Activated naive CD8-positive, alpha-beta T cell treated with anti-CD3 and anti-CD28 coated beads for 36 hours (primary cell): Measurements from ENCODE around the gene ZNF611. TPM values are rescaled to one million over a fixed set of nuclear protein-coding genes. Genes with fewer than 3 reads are reported as not detected.
A peak's percentile ranks its signal among the peaks of the same experiment; 100 is the strongest.
"Not testable (repeated sequence)": the region's sequence is repeated elsewhere in the genome, so short reads cannot be mapped to it uniquely, and the experiment has no call there.

Source experiments
- DNase-seq: peaks from one replicate; pipeline ENCODE4 v3.0.0; 2021
- H3K27ac Mint-ChIP-seq: one replicate; pipeline ENCODE4 v1.8.0; 2022; ENCODE audit warnings: mild to moderate bottlenecking, moderate library complexity, mixed read lengths
- H3K27me3 Mint-ChIP-seq: one replicate; pipeline ENCODE4 v1.8.0; 2022; ENCODE audit warnings: mild to moderate bottlenecking, mixed read lengths
- H3K36me3 Mint-ChIP-seq: one replicate; pipeline ENCODE4 v1.8.0; 2021; ENCODE audit warnings: mild to moderate bottlenecking, mixed read lengths
- H3K4me1 Mint-ChIP-seq: one replicate; pipeline ENCODE4 v1.8.0; 2021; ENCODE audit warnings: mixed read lengths
- H3K4me3 Mint-ChIP-seq: one replicate; pipeline ENCODE4 v1.8.0; 2022; ENCODE audit warnings: mild to moderate bottlenecking, moderate library complexity, mixed read lengths
- H3K9me3 Mint-ChIP-seq: one replicate; pipeline ENCODE4 v1.8.0; 2022; ENCODE audit warnings: mixed read lengths
- total RNA-seq, 2 experiments: library from RNA; stranded (reverse); gene quantifications; one replicate each; pipeline ENCODE4 v1.2.3, GENCODE V29; 2021

ZNF611 gene
- 10 to 100 TPM; 15.1 to 15.9 TPM for total RNA-seq

GRCh38 chr19:52734893-52735661 lies at the start of gene ZNF611:
Gene ZNF611, minus strand, starts transcription at chr19:52735044. Its CDS starts 19,150 bp downstream, at chr19:52715894.
- H3K27ac Mint-ChIP-seq: peak within 1 kb of the TSS; percentile 91
- peak within 1 kb of the TSS; percentile 86 for H3K4me3 Mint-ChIP-seq
- no peaks in the 10 kb centered on the region for H3K9me3 Mint-ChIP-seq
- H3K27me3 Mint-ChIP-seq: no peaks in the 10 kb centered on the region
- H3K36me3 Mint-ChIP-seq: peaks cover 19% of the 10 kb centered on the region
- peak; percentile 97 for DNase-seq
- H3K4me1 Mint-ChIP-seq: peaks cover 18% of the 10 kb centered on the region

GRCh38 chr19:52782864-52783263 lies 48.0 kb upstream of the ZNF611 start:
- H3K4me3 Mint-ChIP-seq, H3K27me3 Mint-ChIP-seq, H3K27ac Mint-ChIP-seq, DNase-seq: not testable (repeated sequence)
- Mint-ChIP-seq H3K4me1 (peaks cover 40% of the 10 kb centered on the region), H3K9me3 (peaks cover 27% of the 10 kb centered on the region), H3K36me3 (peaks cover 74% of the 10 kb centered on the region)

- DNase-seq: peak; percentile 52
- Mint-ChIP-seq H3K27ac (no peak overlapping the region), H3K9me3 (peaks cover 22% of the 10 kb centered on the region), H3K4me1 (peaks cover 17% of the 10 kb centered on the region), H3K36me3 (peaks cover 93% of the 10 kb centered on the region), H3K27me3 (no peaks in the 10 kb centered on the region), H3K4me3 (no peak overlapping the region)
Measured at GRCh38 chr19:52778811-52779210, 44.0 kb upstream of the ZNF611 start.

GRCh38 chr19:52756447-52756846 lies 21.6 kb upstream of the ZNF611 start:
- not testable (repeated sequence) for H3K27ac Mint-ChIP-seq

GRCh38 chr19:52749780-52750179 lies 14.9 kb upstream of the ZNF611 start:
- H3K36me3 Mint-ChIP-seq: peaks cover 10% of the 10 kb centered on the region
- no peak overlapping the region for H3K4me3 Mint-ChIP-seq
- H3K4me1 Mint-ChIP-seq: no peaks in the 10 kb centered on the region
- H3K9me3 Mint-ChIP-seq: no peaks in the 10 kb centered on the region
- H3K27ac Mint-ChIP-seq: no peak overlapping the region
- no peak for DNase-seq
- H3K27me3 Mint-ChIP-seq: no peaks in the 10 kb centered on the region

More at GRCh38 chr19:52756447-52756846, 21.6 kb upstream of the ZNF611 start:
- H3K4me3 Mint-ChIP-seq, DNase-seq, H3K27me3 Mint-ChIP-seq, H3K4me1 Mint-ChIP-seq: not testable (repeated sequence)
- Mint-ChIP-seq H3K9me3 (peaks cover 18% of the 10 kb centered on the region), H3K36me3 (peaks cover 19% of the 10 kb centered on the region)

GRCh38 chr19:52748336-52748950 lies 13.6 kb upstream of the ZNF611 start:
- H3K4me1 Mint-ChIP-seq: no peaks in the 10 kb centered on the region
- no peak for DNase-seq

GRCh38 chr19:52745919-52746318 lies 11.1 kb upstream of the ZNF611 start:
- not testable (repeated sequence) for H3K4me3 Mint-ChIP-seq, H3K27ac Mint-ChIP-seq, H3K36me3 Mint-ChIP-seq, H3K27me3 Mint-ChIP-seq, H3K9me3 Mint-ChIP-seq, DNase-seq
- H3K4me1 Mint-ChIP-seq: peaks cover 13% of the 10 kb centered on the region

More at GRCh38 chr19:52748336-52748950, 13.6 kb upstream of the ZNF611 start:
- peaks cover 2% of the 10 kb centered on the region for H3K36me3 Mint-ChIP-seq
- H3K27me3 Mint-ChIP-seq: no peaks in the 10 kb centered on the region
- H3K27ac Mint-ChIP-seq: no peak overlapping the region
- no peaks in the 10 kb centered on the region for H3K9me3 Mint-ChIP-seq
- H3K4me3 Mint-ChIP-seq: no peak overlapping the region

- DNase-seq: no peak
- H3K27ac Mint-ChIP-seq: no peak overlapping the region
- H3K27me3 Mint-ChIP-seq: no peaks in the 10 kb centered on the region
- no peaks in the 10 kb centered on the region for H3K9me3 Mint-ChIP-seq
- H3K36me3 Mint-ChIP-seq: no peaks in the 10 kb centered on the region
- no peak overlapping the region for H3K4me3 Mint-ChIP-seq
- peaks cover 13% of the 10 kb centered on the region for H3K4me1 Mint-ChIP-seq
Measured at GRCh38 chr19:52743091-52743490, 8.2 kb upstream of the ZNF611 start.

- Mint-ChIP-seq H3K27ac (peak overlapping the region; percentile 26), H3K4me3 (no peak overlapping the region), H3K36me3 (no peaks in the 10 kb centered on the region)
Measured at GRCh38 chr19:52742516-52742915, 7.7 kb upstream of the ZNF611 start.

GRCh38 chr19:52741951-52742485 lies 7.2 kb upstream of the ZNF611 start:
- no peaks in the 10 kb centered on the region for H3K9me3 Mint-ChIP-seq

More at GRCh38 chr19:52742516-52742915, 7.7 kb upstream of the ZNF611 start:
- Mint-ChIP-seq H3K27me3 (no peaks in the 10 kb centered on the region), H3K9me3 (no peaks in the 10 kb centered on the region), H3K4me1 (peaks cover 13% of the 10 kb centered on the region)
- no peak for DNase-seq

GRCh38 chr19:52741371-52741770 lies 6.5 kb upstream of the ZNF611 start:
- not testable (repeated sequence) for H3K27ac Mint-ChIP-seq, H3K36me3 Mint-ChIP-seq, H3K9me3 Mint-ChIP-seq, DNase-seq, H3K4me3 Mint-ChIP-seq, H3K27me3 Mint-ChIP-seq
- peaks cover 13% of the 10 kb centered on the region for H3K4me1 Mint-ChIP-seq

More at GRCh38 chr19:52741951-52742485, 7.2 kb upstream of the ZNF611 start:
- Mint-ChIP-seq H3K4me1 (peaks cover 13% of the 10 kb centered on the region), H3K36me3 (no peaks in the 10 kb centered on the region), H3K4me3 (no peak overlapping the region), H3K27me3 (no peaks in the 10 kb centered on the region), H3K27ac (no peak overlapping the region)
- no peak for DNase-seq

- no peak for DNase-seq
- no peak overlapping the region for H3K4me3 Mint-ChIP-seq
- peaks cover 19% of the 10 kb centered on the region for H3K4me1 Mint-ChIP-seq
- no peaks in the 10 kb centered on the region for H3K27me3 Mint-ChIP-seq
- no peak overlapping the region for H3K27ac Mint-ChIP-seq
- no peaks in the 10 kb centered on the region for H3K36me3 Mint-ChIP-seq
- no peaks in the 10 kb centered on the region for H3K9me3 Mint-ChIP-seq
Measured at GRCh38 chr19:52739576-52739975, 4.7 kb upstream of the ZNF611 start.

GRCh38 chr19:52735734-52736133 lies 890 bp upstream of the ZNF611 start:
- H3K27ac Mint-ChIP-seq: peak overlapping the region; percentile 91
- H3K9me3 Mint-ChIP-seq: no peaks in the 10 kb centered on the region
- H3K27me3 Mint-ChIP-seq: no peaks in the 10 kb centered on the region
- DNase-seq: no peak
- peak overlapping the region; percentile 86 for H3K4me3 Mint-ChIP-seq
- H3K4me1 Mint-ChIP-seq: peaks cover 18% of the 10 kb centered on the region
- peaks cover 19% of the 10 kb centered on the region for H3K36me3 Mint-ChIP-seq

GRCh38 chr19:52734331-52734892 lies 432 bp downstream of the ZNF611 start:
- peak overlapping the region; percentile 91 for H3K27ac Mint-ChIP-seq
- H3K9me3 Mint-ChIP-seq: no peaks in the 10 kb centered on the region
- H3K27me3 Mint-ChIP-seq: no peaks in the 10 kb centered on the region
- peak overlapping the region; percentile 86 for H3K4me3 Mint-ChIP-seq
- peaks cover 18% of the 10 kb centered on the region for H3K4me1 Mint-ChIP-seq
- DNase-seq: peak; percentile 19
- H3K36me3 Mint-ChIP-seq: peaks cover 24% of the 10 kb centered on the region

GRCh38 chr19:52726051-52726450 lies 8.8 kb downstream of the ZNF611 start:
- not testable (repeated sequence) for DNase-seq, H3K4me3 Mint-ChIP-seq, H3K4me1 Mint-ChIP-seq, H3K27ac Mint-ChIP-seq, H3K27me3 Mint-ChIP-seq
- H3K9me3 Mint-ChIP-seq: peaks cover 18% of the 10 kb centered on the region
- peaks cover 74% of the 10 kb centered on the region for H3K36me3 Mint-ChIP-seq
